HepG2 (cell line): Measurements from ENCODE around the gene GAL3ST2. TPM values are rescaled to one million over a fixed set of nuclear protein-coding genes. Genes with fewer than 3 reads are reported as not detected.

Source experiments
- ELF4 ChIP-seq: sonication (generic); formaldehyde crosslinking; IDR thresholded peaks from 2 replicates; pipeline ENCODE4 v1.5.0; 2020; ENCODE audit warnings: missing genetic modification reagents, mild to moderate bottlenecking, moderate library complexity, borderline replicate concordance
- PCBP1 ChIP-seq: fragments of 200-400 bp; formaldehyde crosslinking; IDR thresholded peaks from 2 replicates; pipeline ENCODE4 v1.6.1; 2017; ENCODE audit warnings: mild to moderate bottlenecking, low read depth, low read length, borderline replicate concordance
- SIN3B ChIP-seq: fragments of 150-350 bp; IDR thresholded peaks from 2 replicates; pipeline ENCODE4 v1.6.1; 2014; ENCODE audit warnings: low read length
- ZNF20 ChIP-seq: sonication (generic); formaldehyde crosslinking; IDR thresholded peaks from 2 replicates; pipeline ENCODE4 v1.4.0; 2020; ENCODE audit warnings: mild to moderate bottlenecking, moderate library complexity, missing genetic modification reagents
- ZNF224 ChIP-seq: sonication (generic); formaldehyde crosslinking; IDR thresholded peaks from 2 replicates; pipeline ENCODE4 v1.5.0; 2020; ENCODE audit warnings: mild to moderate bottlenecking, missing genetic modification reagents
- ZNF251 ChIP-seq: sonication (generic); formaldehyde crosslinking; IDR thresholded peaks from 2 replicates; pipeline ENCODE4 v1.9.0; 2021; ENCODE audit warnings: mild to moderate bottlenecking, missing genetic modification reagents
- ZNF329 ChIP-seq: sonication (generic); formaldehyde crosslinking; IDR thresholded peaks from 2 replicates; pipeline ENCODE4 v1.9.0; 2021; ENCODE audit warnings: low read depth, mild to moderate bottlenecking, missing genetic modification reagents
- ZNF570 ChIP-seq: sonication (generic); formaldehyde crosslinking; IDR thresholded peaks from 2 replicates; pipeline ENCODE4 v1.4.0; 2020; ENCODE audit warnings: mild to moderate bottlenecking, missing genetic modification reagents, borderline replicate concordance
- ZNF75D ChIP-seq: sonication (generic); formaldehyde crosslinking; IDR thresholded peaks from 2 replicates; pipeline ENCODE4 v1.8.1; 2023; ENCODE audit warnings: missing genetic modification reagents, mild to moderate bottlenecking, borderline replicate concordance
- polyA plus RNA-seq, 8 experiments: library from polyadenylated mRNA; depleted of rRNA in 3 of 8; stranded (reverse) in 7 of 8; unstranded in 1 of 8; fragments of >200 nt; fragmentation: Illumina TruSeq in 4 of 8; extraction: Trizol in 4 of 8; gene quantifications; 2 replicates each; pipeline versions ENCODE4 v1.2.1 to v1.2.3, GENCODE V29; 2011 to 2016; ENCODE audit warnings: low read depth in 4 of 8, missing spikeins in 1 of 8, mixed read lengths in 1 of 8; ENCODE audit not compliant: insufficient read depth in 1 of 8
- total RNA-seq, 5 experiments: library from RNA; depleted of rRNA; stranded (reverse); fragments of >200 nt; fragmentation: Illumina TruSeq; extraction: Trizol; gene quantifications; 2 replicates each; pipeline ENCODE4 v1.2.3, GENCODE V29; 2016; ENCODE audit warnings: low read depth in 1 of 5
- TF ChIP-seq, protein P1 (sequence below): sonication (generic); formaldehyde crosslinking; IDR thresholded peaks from 2 replicates; pipeline ENCODE4 v1.5.1; 2020; ENCODE audit warnings: mild to moderate bottlenecking, missing genetic modification reagents, moderate library complexity
- TF ChIP-seq, protein P2 (sequence below): sonication (generic); formaldehyde crosslinking; IDR thresholded peaks from 2 replicates; pipeline ENCODE4 v1.4.0; 2020; ENCODE audit warnings: missing genetic modification reagents
- TF ChIP-seq, protein P3 (sequence below): sonication (generic); formaldehyde crosslinking; IDR thresholded peaks from 2 replicates; pipeline ENCODE4 v1.8.0; 2022; ENCODE audit warnings: missing genetic modification reagents, mild to moderate bottlenecking, inconsistent platforms, borderline replicate concordance
- TF ChIP-seq, protein P4 (sequence below): IDR thresholded peaks from 2 replicates; pipeline ENCODE4 v1.6.1; 2016

Gene GAL3ST2
- total and polyA plus RNA-seq, 2 of the 13 experiments (the other 11 are each of a cell fraction or from before 2014, with no cell fraction given): 0.17 to 0.20 TPM

DNA sequence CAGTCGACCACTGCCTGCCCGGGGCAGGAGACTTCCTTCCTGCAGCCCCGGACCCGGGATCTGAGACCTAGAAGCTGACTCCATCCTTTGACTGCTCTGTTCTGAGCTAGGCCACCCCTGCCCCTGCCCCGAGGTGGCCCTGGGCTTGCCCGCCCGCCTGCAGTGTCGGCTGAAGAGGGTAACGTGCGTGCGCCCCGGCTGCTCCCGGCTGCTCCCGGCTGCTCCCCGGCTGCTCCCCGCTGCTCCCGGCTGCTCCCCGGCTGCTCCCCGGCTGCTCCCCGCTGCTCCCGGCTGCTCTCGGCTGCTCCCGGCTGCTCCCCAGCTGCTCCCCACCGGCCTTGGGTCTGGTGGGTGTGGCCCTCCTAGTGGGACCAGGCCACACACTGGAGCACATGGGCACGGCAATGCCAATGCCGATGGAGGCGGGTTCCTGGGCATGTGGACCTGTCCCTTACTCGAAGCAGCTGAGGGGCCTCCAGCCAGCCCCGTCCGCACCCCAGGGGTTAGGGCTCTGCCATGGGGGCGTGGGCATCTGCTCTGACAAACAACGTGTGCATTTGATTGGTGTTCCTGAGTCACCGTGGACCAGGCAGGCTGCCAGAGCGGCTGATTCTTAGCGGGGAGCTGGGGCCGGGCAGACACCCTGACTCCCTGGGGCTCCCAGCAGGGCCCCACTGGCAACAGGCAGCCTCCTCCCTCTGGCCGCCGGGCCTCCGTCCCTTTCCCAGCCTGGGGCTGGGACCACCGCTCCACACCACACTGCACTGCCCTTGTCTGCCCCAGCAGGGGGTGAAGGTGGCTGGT lies 2.0 kb upstream of the GAL3ST2 start (continued):
- TF ChIP-seq ZNF329 (peak; percentile 68; the same call in 1 of the 2 replicates), ZNF570 (CRISPR knock-in tag) (no peak), ZNF224 (CRISPR knock-in tag) (0 out of 2 replicates have a peak, but pooled peaks have one; percentile 57), ZNF251 (CRISPR knock-in tag) (peak; percentile 68; the same call in 1 of the 2 replicates), ZNF75D (CRISPR knock-in tag) (no peak; the same call in 1 of the 2 replicates), SIN3B (no peak), PCBP1 (peak; percentile 47; the same call in 1 of the 2 replicates), ELF4 (CRISPR knock-in tag) (no peak), ZNF20 (CRISPR knock-in tag) (0 out of 2 replicates have a peak, but pooled peaks have one; percentile 32)
- TF ChIP-seq, protein P1, sequence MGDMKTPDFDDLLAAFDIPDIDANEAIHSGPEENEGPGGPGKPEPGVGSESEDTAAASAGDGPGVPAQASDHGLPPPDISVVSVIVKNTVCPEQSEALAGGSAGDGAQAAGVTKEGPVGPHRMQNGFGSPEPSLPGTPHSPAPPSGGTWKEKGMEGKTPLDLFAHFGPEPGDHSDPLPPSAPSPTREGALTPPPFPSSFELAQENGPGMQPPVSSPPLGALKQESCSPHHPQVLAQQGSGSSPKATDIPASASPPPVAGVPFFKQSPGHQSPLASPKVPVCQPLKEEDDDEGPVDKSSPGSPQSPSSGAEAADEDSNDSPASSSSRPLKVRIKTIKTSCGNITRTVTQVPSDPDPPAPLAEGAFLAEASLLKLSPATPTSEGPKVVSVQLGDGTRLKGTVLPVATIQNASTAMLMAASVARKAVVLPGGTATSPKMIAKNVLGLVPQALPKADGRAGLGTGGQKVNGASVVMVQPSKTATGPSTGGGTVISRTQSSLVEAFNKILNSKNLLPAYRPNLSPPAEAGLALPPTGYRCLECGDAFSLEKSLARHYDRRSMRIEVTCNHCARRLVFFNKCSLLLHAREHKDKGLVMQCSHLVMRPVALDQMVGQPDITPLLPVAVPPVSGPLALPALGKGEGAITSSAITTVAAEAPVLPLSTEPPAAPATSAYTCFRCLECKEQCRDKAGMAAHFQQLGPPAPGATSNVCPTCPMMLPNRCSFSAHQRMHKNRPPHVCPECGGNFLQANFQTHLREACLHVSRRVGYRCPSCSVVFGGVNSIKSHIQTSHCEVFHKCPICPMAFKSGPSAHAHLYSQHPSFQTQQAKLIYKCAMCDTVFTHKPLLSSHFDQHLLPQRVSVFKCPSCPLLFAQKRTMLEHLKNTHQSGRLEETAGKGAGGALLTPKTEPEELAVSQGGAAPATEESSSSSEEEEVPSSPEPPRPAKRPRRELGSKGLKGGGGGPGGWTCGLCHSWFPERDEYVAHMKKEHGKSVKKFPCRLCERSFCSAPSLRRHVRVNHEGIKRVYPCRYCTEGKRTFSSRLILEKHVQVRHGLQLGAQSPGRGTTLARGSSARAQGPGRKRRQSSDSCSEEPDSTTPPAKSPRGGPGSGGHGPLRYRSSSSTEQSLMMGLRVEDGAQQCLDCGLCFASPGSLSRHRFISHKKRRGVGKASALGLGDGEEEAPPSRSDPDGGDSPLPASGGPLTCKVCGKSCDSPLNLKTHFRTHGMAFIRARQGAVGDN (CRISPR knock-in tag): peak; percentile 84
- TF ChIP-seq, protein P2, sequence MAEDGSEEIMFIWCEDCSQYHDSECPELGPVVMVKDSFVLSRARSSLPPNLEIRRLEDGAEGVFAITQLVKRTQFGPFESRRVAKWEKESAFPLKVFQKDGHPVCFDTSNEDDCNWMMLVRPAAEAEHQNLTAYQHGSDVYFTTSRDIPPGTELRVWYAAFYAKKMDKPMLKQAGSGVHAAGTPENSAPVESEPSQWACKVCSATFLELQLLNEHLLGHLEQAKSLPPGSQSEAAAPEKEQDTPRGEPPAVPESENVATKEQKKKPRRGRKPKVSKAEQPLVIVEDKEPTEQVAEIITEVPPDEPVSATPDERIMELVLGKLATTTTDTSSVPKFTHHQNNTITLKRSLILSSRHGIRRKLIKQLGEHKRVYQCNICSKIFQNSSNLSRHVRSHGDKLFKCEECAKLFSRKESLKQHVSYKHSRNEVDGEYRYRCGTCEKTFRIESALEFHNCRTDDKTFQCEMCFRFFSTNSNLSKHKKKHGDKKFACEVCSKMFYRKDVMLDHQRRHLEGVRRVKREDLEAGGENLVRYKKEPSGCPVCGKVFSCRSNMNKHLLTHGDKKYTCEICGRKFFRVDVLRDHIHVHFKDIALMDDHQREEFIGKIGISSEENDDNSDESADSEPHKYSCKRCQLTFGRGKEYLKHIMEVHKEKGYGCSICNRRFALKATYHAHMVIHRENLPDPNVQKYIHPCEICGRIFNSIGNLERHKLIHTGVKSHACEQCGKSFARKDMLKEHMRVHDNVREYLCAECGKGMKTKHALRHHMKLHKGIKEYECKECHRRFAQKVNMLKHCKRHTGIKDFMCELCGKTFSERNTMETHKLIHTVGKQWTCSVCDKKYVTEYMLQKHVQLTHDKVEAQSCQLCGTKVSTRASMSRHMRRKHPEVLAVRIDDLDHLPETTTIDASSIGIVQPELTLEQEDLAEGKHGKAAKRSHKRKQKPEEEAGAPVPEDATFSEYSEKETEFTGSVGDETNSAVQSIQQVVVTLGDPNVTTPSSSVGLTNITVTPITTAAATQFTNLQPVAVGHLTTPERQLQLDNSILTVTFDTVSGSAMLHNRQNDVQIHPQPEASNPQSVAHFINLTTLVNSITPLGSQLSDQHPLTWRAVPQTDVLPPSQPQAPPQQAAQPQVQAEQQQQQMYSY (CRISPR knock-in tag): 0 out of 2 replicates have a peak, but pooled peaks have one; percentile 31
- TF ChIP-seq, protein P3, sequence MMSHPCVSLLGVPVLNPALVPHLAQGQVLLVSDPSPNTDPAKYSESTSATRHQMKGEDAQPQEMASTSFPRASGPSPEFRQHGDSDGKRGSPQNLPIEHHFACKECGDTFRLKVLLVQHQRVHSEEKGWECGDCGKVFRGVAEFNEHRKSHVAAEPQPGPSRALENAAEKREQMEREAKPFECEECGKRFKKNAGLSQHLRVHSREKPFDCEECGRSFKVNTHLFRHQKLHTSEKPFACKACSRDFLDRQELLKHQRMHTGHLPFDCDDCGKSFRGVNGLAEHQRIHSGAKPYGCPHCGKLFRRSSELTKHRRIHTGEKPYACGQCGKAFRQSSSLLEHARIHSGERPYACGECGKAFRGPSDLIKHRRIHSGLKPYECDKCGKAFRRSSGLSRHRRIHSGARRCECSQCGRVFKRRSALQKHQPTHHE (CRISPR knock-in tag): peak; percentile 93
- TF ChIP-seq, protein P4, sequence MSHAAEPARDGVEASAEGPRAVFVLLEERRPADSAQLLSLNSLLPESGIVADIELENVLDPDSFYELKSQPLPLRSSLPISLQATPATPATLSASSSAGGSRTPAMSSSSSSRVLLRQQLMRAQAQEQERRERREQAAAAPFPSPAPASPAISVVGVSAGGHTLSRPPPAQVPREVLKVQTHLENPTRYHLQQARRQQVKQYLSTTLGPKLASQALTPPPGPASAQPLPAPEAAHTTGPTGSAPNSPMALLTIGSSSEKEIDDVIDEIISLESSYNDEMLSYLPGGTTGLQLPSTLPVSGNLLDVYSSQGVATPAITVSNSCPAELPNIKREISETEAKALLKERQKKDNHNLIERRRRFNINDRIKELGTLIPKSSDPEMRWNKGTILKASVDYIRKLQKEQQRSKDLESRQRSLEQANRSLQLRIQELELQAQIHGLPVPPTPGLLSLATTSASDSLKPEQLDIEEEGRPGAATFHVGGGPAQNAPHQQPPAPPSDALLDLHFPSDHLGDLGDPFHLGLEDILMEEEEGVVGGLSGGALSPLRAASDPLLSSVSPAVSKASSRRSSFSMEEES (CRISPR knock-in tag): peak; percentile 16; the same call in 1 of the 2 replicates
